Activated CD8-positive, alpha-beta T cell treated with anti-CD3 and anti-CD28 coated beads, Interleukin-2, amount 10 ng/mL, durations not matched to agents 7 days and 5 days (primary cell): ENCODE data around the gene PKN3. TPM values are rescaled to one million over a fixed set of nuclear protein-coding genes. Genes with fewer than 3 reads are reported as not detected.

Experiments
- ATAC-seq: fragments of 150-1000 bp; cut with Tn5 transposase; one replicate; pipeline ENCODE4 v1.10.0; 2021; ENCODE audit warnings: moderate library complexity
- CTCF ChIA-PET: fragments of 350-600 bp; sonication (Branson Sonifier 250); formaldehyde crosslinking; loops from one replicate; lab custom pipeline; 2021; ENCODE audit warnings: antibody characterized with exemption; lab: Charles Lee
- POLR2A ChIA-PET: fragments of 350-600 bp; sonication (Branson Sonifier 250); formaldehyde crosslinking; loops from one replicate; lab custom pipeline; 2021; ENCODE audit warnings: antibody characterized with exemption; lab: Charles Lee
- DNase-seq: peaks from one replicate; pipeline ENCODE4 v3.0.0-alpha.2; 2020
- H3K27ac Mint-ChIP-seq: one replicate; pipeline ENCODE4 v1.8.0; 2021; ENCODE audit warnings: mild to moderate bottlenecking, mixed read lengths
- H3K27me3 Mint-ChIP-seq: one replicate; pipeline ENCODE4 v1.8.0; 2021; ENCODE audit warnings: low read depth, mixed read lengths
- H3K36me3 Mint-ChIP-seq: one replicate; pipeline ENCODE4 v1.8.0; 2021; ENCODE audit warnings: low read depth, mixed read lengths
- H3K4me1 Mint-ChIP-seq: one replicate; pipeline ENCODE4 v1.8.0; 2021; ENCODE audit warnings: low read depth, mixed read lengths
- H3K4me3 Mint-ChIP-seq: one replicate; pipeline ENCODE4 v1.8.0; 2021; ENCODE audit warnings: mild to moderate bottlenecking, mixed read lengths
- H3K9me3 Mint-ChIP-seq: one replicate; pipeline ENCODE4 v1.8.0; 2022; ENCODE audit warnings: mixed read lengths; ENCODE audit not compliant: insufficient read depth
- total RNA-seq, 2 experiments: library from RNA; stranded (reverse); gene quantifications; one replicate each; pipeline ENCODE4 v1.2.3, GENCODE V29; 2021

PKN3 gene
- total RNA-seq, 2 experiments from 2014 or later: 7.6 to 8.0 TPM

DNA sequence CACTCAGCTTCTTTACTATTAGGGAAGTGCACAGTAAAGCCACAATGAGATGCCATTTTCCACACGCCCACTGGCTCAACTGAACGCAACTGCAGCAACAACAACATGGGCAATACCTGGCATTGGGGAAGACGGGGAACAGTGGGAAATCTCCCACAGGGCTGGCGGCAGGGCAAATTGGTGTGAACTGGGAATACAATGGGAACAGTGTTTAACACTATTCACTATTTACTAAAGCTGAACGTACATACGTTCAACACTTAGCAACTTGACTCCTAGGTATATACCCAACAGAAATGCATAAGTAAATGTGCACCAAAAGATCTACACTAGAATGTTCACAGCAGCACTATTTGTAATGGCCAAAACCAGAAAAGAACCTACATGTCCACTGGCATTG is 55.3 kb downstream of the PKN3 start:
- DNase-seq: no peak
- Mint-ChIP-seq H3K27ac (no peak overlapping the region), H3K36me3 (no peaks in the 10 kb centered on the region), H3K4me3 (no peak overlapping the region), H3K9me3 (no peaks in the 10 kb centered on the region), H3K27me3 (no peaks in the 10 kb centered on the region), H3K4me1 (no peaks in the 10 kb centered on the region)
- no peak for ATAC-seq
- ChIA-PET POLR2A (no interaction called here), CTCF (no interaction called here)

GRCh38 chr9:128762671-128763449 is 60.6 kb downstream of the PKN3 start:
- DNase-seq: no peak
- H3K27me3 Mint-ChIP-seq: no peaks in the 10 kb centered on the region
- no peak for ATAC-seq
- H3K4me1 Mint-ChIP-seq: no peaks in the 10 kb centered on the region
- ChIA-PET CTCF (no interaction called here), POLR2A (no interaction called here)
- H3K9me3 Mint-ChIP-seq: no peaks in the 10 kb centered on the region
- H3K4me3 Mint-ChIP-seq: no peak overlapping the region
- no peaks in the 10 kb centered on the region for H3K36me3 Mint-ChIP-seq
- no peak overlapping the region for H3K27ac Mint-ChIP-seq

GRCh38 chr9:128764361-128764760 is 62.1 kb downstream of the PKN3 start:
- DNase-seq (peak; percentile 23), ATAC-seq (peak; percentile 27)
- Mint-ChIP-seq H3K9me3 (no peaks in the 10 kb centered on the region), H3K4me1 (peaks cover 2% of the 10 kb centered on the region), H3K27me3 (no peaks in the 10 kb centered on the region), H3K4me3 (no peak overlapping the region), H3K36me3 (no peaks in the 10 kb centered on the region), H3K27ac (peak overlapping the region; percentile 66)
- POLR2A ChIA-PET: interaction anchor here (0.5 to 0.9 kb wide), 3 partner anchors 68 to 114 kb away, joined by 3 read pairs; no protein-coding TSS in a partner anchor
- CTCF ChIA-PET: no interaction called here

DNA sequence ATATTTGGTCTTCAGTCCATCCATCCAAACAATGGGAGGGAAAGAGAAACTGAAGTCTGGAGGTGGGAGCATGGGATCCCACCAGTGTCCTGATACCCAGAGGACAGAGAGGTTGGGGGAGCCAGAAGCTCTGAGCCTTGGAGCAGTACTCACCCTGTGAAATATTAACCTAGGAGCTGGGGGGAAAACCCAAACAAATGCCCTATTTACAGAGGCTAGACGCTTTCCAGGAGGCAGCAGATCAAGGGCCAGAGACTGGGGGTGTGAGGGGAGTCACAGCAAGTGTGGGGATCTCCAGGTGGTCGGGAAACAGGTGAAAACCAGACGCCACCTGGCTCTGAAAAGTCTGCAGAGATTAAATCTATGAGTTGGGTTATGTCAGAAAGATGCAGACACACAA is 63.2 kb downstream of the PKN3 start:
- no peaks in the 10 kb centered on the region for H3K36me3 Mint-ChIP-seq
- ChIA-PET POLR2A (no interaction called here), CTCF (no interaction called here)
- no peak for DNase-seq
- ATAC-seq: no peak
- peaks cover 8% of the 10 kb centered on the region for H3K4me1 Mint-ChIP-seq
- H3K4me3 Mint-ChIP-seq: no peak overlapping the region
- H3K9me3 Mint-ChIP-seq: no peaks in the 10 kb centered on the region
- no peak overlapping the region for H3K27ac Mint-ChIP-seq
- H3K27me3 Mint-ChIP-seq: no peaks in the 10 kb centered on the region

GRCh38 chr9:128768606-128769005 is 66.3 kb downstream of the PKN3 start:
- CTCF ChIA-PET: no interaction called here
- Mint-ChIP-seq H3K4me1 (peaks cover 21% of the 10 kb centered on the region), H3K36me3 (no peaks in the 10 kb centered on the region), H3K4me3 (no peak overlapping the region), H3K27me3 (no peaks in the 10 kb centered on the region), H3K27ac (no peak overlapping the region), H3K9me3 (no peaks in the 10 kb centered on the region)
- no peak for ATAC-seq
- POLR2A ChIA-PET: interaction anchor here (1.9 kb wide), 1 partner anchor 50 kb away, joined by 5 read pairs; the partner anchor contains the start of gene ENDOG
- DNase-seq: no peak

Other genes starting within 250 kb of the PKN3 start
- 10 to 100 TPM; 77.5 to 82.8 TPM for gene ODF2, start 246.5 kb upstream of the PKN3 start, total RNA-seq
- gene GLE1, start 197.8 kb upstream of the PKN3 start, total RNA-seq: 10 to 100 TPM; 46.5 to 47.7 TPM
- 100 to 1,000 TPM; 292 to 303 TPM for gene SPTAN1, start 149.9 kb upstream of the PKN3 start, total RNA-seq
- gene DYNC2I2, start 45.7 kb upstream of the PKN3 start, total RNA-seq: 10 to 100 TPM; 68.9 to 76.3 TPM
- 100 to 1,000 TPM; 574 to 607 TPM for gene SET, start 13.3 kb upstream of the PKN3 start, total RNA-seq
- 10 to 100 TPM; 80.4 to 88.4 TPM for gene ZDHHC12, start 21.6 kb downstream of the PKN3 start, total RNA-seq
- gene ZER1, start 69.4 kb downstream of the PKN3 start, total RNA-seq: 10 to 100 TPM; 15.3 to 15.9 TPM
- 10 to 100 TPM; 19.1 to 22.5 TPM for gene TBC1D13, start 84.8 kb downstream of the PKN3 start, total RNA-seq
- gene ENDOG, start 116.0 kb downstream of the PKN3 start, total RNA-seq: 10 to 100 TPM; 23.9 to 24.7 TPM
- gene SPOUT1, start 127.3 kb downstream of the PKN3 start, total RNA-seq: 10 to 100 TPM; 77.3 to 81.2 TPM
- gene KYAT1, start 179.4 kb downstream of the PKN3 start, total RNA-seq: 10 to 100 TPM; 12.6 to 13.0 TPM
- gene LRRC8A, start 179.6 kb downstream of the PKN3 start, total RNA-seq: 10 to 100 TPM; 26.1 to 27.2 TPM
- under 1 TPM; 0.55 to 0.68 TPM for gene PHYHD1, start 218.5 kb downstream of the PKN3 start, total RNA-seq
- 1 to 10 TPM; 7.9 to 8.7 TPM for gene DOLK, start 245.1 kb downstream of the PKN3 start, total RNA-seq
- gene NUP188, start 245.2 kb downstream of the PKN3 start, total RNA-seq: 10 to 100 TPM; 83.8 to 85.2 TPM